ENCODE data around the gene EYS. TPM values are rescaled to one million over a fixed set of nuclear protein-coding genes. Genes with fewer than 3 reads are reported as not detected.

The EYS gene
- total RNA-seq, 1 experiment from 2014 or later: not detected

DNA sequence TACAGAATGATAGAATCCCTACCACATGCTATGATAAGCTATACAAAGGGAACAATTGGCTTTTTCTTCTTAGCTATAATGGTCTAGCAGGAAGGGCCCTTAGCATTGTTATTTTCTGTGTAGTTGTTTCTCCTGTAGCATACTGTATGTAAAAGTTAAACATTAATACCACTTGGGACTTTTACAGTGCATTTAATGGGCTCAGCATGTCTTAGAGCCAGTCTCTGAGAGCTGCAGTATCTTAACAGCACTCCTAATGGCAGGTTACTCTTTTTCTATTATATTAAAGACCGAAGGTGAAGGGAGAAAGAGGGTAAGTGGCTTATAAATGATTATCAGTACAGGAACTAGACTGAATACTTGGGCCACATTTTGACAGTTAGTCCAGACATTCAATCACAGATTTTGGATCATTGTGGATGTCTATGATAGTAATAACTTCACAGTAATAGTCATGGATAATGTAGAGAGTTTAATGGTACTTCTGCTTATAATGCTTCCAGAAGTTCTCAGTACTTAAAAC lies 1780.7 kb downstream of the EYS start:
- H3K23ac ChIP-seq (ENCODE audit: insufficient read length, low read depth, low read length): no peak overlapping the region
- H3K27me3 ChIP-seq (ENCODE audit: insufficient read depth, low read length): no peaks in the 10 kb centered on the region
- H3K14ac ChIP-seq (ENCODE audit: insufficient read depth, low read length): no peak overlapping the region
- no peaks in the 10 kb centered on the region for H3K9me3 Mint-ChIP-seq
- no peak overlapping the region for H3T11ph ChIP-seq (ENCODE audit: low read length)
- no peak for DNase-seq
- H3K56ac ChIP-seq (ENCODE audit: insufficient read length, low read depth, low read length): no peak overlapping the region
- TF ChIP-seq, protein P1, sequence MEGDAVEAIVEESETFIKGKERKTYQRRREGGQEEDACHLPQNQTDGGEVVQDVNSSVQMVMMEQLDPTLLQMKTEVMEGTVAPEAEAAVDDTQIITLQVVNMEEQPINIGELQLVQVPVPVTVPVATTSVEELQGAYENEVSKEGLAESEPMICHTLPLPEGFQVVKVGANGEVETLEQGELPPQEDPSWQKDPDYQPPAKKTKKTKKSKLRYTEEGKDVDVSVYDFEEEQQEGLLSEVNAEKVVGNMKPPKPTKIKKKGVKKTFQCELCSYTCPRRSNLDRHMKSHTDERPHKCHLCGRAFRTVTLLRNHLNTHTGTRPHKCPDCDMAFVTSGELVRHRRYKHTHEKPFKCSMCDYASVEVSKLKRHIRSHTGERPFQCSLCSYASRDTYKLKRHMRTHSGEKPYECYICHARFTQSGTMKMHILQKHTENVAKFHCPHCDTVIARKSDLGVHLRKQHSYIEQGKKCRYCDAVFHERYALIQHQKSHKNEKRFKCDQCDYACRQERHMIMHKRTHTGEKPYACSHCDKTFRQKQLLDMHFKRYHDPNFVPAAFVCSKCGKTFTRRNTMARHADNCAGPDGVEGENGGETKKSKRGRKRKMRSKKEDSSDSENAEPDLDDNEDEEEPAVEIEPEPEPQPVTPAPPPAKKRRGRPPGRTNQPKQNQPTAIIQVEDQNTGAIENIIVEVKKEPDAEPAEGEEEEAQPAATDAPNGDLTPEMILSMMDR (conservative IDR thresholded peaks at IDR 0.05): no peak
- no peak overlapping the region for H2BK5ac ChIP-seq (ENCODE audit: insufficient read length, low read length)
- H3K4me1 ChIP-seq (ENCODE audit: insufficient read depth, low read length): no peaks in the 10 kb centered on the region
- no peak overlapping the region for H4K5ac ChIP-seq (ENCODE audit: insufficient read length, low read depth, low read length)
- no peak overlapping the region for H2BK120ac ChIP-seq (ENCODE audit: low read depth, low read length, poor library complexity, severe bottlenecking)
- no peaks in the 10 kb centered on the region for H3K23me2 ChIP-seq (ENCODE audit: insufficient read length, low read depth, low read length, poor library complexity, severe bottlenecking)
- no peak overlapping the region for H3K4me2 ChIP-seq (ENCODE audit: insufficient read depth, insufficient read length, low read length)
- H2AFZ ChIP-seq (ENCODE audit: low read length): no peak overlapping the region
- no peak overlapping the region for H3K18ac ChIP-seq (ENCODE audit: insufficient read length, low read depth, low read length)
- H3K4me1 Mint-ChIP-seq: peaks cover 0 to 3% of the 10 kb centered on the region in 2 experiments; a peak in 2 of 4 replicates
- H3K4me3 Mint-ChIP-seq: no peak overlapping the region
- H3K9me3 ChIP-seq (ENCODE audit: control insufficient read depth, low read depth, low read length): no peaks in the 10 kb centered on the region
- no peaks in the 10 kb centered on the region for H3K79me2 ChIP-seq (ENCODE audit: insufficient read depth, low read length)
- no peaks in the 10 kb centered on the region for H3K27me3 Mint-ChIP-seq (ENCODE audit: low read depth)
- H3K4ac ChIP-seq (ENCODE audit: low read depth, low read length): no peak overlapping the region
- no peak overlapping the region for H4K8ac ChIP-seq (replicated peaks; ENCODE audit: insufficient read length, low read depth, low read length)
- H3K27ac ChIP-seq (ENCODE audit: insufficient read length, low read depth, low read length): no peak overlapping the region
- H2AK5ac ChIP-seq (ENCODE audit: insufficient read length, low read length): no peak overlapping the region
- H4K91ac ChIP-seq (ENCODE audit: insufficient read length, low read depth, low read length): no peak overlapping the region
- no peak overlapping the region for H3K27ac Mint-ChIP-seq
- no peaks in the 10 kb centered on the region for H3K36me3 Mint-ChIP-seq (ENCODE audit: insufficient read depth in 1 of 3, low read depth in 3 of 3)
- WGBS (ENCODE audit: extremely low coverage, insufficient read length, low lambda C conversion rate): no CpG with 5 or more reads among the region's 1 CpG
- H2BK15ac ChIP-seq (ENCODE audit: low read depth, low read length): no peak overlapping the region
- H2BK20ac ChIP-seq (ENCODE audit: low read depth, low read length, poor library complexity, severe bottlenecking): no peak overlapping the region
- no peaks in the 10 kb centered on the region for H4K20me1 ChIP-seq (ENCODE audit: control insufficient read depth, insufficient read depth, insufficient read length)
- H2BK12ac ChIP-seq (ENCODE audit: insufficient read length, low read depth, low read length): no peak overlapping the region
- H3K79me1 ChIP-seq (ENCODE audit: insufficient read depth, low read depth, low read length, poor library complexity, severe bottlenecking): no peaks in the 10 kb centered on the region
- no peak overlapping the region for H3K9ac ChIP-seq (ENCODE audit: extremely low read depth, insufficient read length, low read length)
